HL-60/S4 treated with retinoic acid at 250 ng/mL for 4 days and 3 days (cell line): Measurements from ENCODE around the gene IGSF9.

Source experiments
- in situ Hi-C: fragments of 300-500 bp; cut with MboI; formaldehyde crosslinking; loops from 2 replicates; pipeline ENCODE4 v1.7.0; 2022; ENCODE audit warnings: low sequenced_read_pairs

IGSF9 gene

DNA sequence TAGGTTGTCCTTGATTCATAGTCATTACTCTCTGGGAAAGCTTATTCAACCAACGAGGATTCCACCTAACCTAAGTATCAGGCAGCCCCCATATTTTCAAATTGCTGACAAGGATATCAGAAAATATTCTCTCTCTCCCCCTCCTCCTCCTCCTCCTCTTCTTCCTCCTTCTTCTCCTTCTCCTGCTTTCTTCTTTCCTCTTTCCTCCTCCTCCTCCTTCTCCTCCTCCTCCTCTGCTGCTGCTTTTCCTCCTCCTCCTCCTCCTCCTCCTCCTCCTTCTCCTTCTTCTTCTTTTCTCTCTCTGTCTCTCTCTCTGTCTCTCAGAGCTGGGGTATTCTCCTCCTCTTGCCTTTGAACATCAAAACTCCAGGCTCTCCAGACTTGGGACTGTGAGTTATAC lies 2.5 kb upstream of the IGSF9 start:
- in situ Hi-C loops = no loop called here

- in situ Hi-C loops = no loop called here
Observed at GRCh38 chr1:159946242-159947187, 1.1 kb upstream of the IGSF9 start.

DNA sequence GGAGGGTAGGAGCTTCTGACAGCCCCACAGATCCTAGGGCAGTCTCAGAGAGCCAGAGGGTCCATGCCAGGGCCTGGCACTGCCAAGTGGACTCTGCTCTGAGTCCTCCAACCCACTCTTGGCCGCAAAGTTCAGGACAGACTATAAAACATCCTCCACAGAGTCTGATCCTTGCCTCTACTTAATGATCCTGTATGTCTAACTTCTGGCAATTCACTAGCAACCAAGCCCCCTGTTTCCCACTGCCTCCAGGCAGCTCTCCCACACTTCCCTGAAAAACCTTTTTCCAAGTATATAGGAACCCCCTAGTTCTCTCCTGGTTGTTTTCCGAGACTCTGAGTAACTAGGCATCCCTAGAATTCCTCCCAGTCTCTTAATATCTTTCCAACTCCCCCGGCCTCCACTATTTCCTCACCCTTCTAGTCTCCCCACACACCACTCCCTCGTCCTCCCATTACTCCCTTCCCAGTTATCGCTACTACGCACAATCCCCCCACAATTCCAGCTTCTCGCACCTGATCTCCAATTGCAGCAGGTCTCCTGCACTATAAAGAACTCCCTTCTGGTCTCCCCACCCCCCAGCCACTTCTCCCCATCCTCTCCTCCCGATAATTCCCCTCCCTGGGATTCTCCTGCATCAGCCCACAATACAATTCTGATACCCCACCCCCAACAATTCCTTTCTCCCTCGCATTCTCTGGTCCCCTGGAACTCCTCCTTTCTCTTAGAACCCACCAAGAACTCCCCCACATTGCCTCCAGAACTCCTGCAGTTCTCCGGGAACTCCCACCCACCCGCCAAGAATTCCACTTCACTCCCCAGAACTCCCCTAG lies 574 bp downstream of the IGSF9 start:
- in situ Hi-C loops = no loop called here

- in situ Hi-C loops = no loop called here
Observed at GRCh38 chr1:159943908-159944622, 1.3 kb downstream of the IGSF9 start.

- in situ Hi-C loops = no loop called here
Observed at GRCh38 chr1:159943278-159943640, 2.2 kb downstream of the IGSF9 start.

- in situ Hi-C loops = no loop called here
Observed at GRCh38 chr1:159942632-159943277, 2.7 kb downstream of the IGSF9 start.

DNA sequence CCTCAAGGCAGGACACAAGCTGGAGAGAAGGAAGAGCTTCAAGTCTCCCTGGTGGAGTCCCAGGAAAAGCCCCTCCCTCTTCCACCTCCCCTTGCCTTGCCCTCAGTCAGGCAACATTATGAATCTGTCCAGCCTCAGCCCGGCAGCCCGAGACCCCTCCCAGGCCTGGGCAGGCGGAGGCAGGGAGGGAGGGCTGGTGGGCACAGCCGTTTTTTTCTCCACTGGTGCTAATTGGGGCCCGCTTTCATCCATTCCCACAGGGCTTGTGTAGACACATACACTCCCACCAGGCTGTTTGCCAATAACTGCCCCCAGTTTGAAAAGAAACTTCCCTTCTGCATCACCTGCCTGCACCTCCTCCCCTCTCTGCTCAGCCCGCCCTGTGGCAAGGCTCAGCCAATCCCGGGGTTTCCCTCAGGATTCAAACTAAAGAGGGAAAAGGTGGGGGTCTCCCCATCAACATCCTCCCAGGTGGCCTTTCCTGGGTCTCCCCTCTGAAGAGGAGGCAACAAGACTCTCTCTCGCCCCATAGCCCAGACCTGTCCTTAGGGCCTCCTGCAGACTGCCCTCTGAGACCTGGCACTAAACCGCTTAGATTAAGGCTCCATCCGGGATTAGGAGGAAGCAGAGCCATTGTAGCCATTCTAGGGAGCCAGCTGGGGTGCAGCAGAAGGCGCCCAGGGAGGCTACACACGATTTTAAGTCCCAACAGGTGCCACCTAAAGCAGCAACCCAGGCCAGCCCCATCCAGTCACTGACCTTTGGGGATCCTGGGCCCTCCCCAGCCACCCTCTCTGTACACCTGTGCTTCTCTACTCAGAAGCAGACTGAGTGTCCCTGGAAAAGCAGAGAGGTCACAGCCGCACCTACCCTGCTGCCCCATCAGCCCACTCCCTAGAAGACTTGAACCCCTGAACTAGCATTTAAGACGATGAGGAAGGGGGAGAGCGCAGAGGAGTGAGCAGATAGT lies 3.5 kb downstream of the IGSF9 start:
- in situ Hi-C loops = no loop called here

- in situ Hi-C loops = no loop called here
Observed at GRCh38 chr1:159941141-159941540, 4.3 kb downstream of the IGSF9 start.

DNA sequence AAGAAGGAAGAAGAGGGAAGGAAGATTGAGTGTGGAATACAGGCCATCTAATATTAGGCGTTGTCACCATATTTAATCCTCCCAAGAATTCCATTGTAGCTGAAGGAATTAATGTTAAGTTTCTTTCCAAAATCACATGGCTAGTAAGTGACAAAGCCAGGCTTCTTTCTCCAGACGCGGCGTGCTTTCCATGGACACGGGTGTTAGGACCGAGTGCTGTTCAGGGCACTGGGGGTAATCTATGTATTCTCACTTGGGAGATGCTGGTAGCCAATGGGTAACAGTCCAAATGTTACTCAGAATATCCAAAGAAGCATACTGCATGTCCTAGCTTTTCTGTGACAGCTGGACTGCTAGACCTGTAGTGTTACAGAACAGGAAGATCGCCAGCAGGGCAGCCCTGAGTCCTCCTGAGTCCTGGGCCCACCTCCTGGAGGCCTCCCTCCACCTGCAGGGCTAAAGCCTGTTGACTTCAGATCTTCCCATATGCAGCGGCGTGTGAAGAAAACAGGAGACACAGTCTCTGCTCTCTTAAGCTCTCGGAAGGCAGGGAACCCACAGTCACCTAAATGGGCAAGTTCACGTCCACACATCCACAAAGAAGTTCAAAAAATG lies 5.3 kb downstream of the IGSF9 start:
- in situ Hi-C loops = no loop called here

DNA sequence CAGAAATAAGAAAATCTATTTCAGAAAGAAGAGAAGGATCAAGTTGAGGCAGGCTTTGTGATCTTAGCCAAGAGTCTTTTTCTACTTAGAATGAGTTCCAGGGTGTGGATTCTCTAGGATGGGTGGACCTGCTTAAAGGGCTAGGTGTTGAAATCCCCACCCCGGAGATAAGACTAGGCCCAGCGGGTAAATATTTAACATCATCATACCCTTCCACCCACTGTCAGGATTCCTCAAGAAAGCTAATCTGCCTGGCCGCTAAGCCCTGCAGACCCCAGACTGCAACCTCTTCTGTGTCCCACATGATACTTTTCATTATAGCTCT lies 5.8 kb downstream of the IGSF9 start:
- in situ Hi-C loops = loop anchor here (10.0 kb wide), 1 partner anchor 65 kb away; no protein-coding TSS in a partner anchor

DNA sequence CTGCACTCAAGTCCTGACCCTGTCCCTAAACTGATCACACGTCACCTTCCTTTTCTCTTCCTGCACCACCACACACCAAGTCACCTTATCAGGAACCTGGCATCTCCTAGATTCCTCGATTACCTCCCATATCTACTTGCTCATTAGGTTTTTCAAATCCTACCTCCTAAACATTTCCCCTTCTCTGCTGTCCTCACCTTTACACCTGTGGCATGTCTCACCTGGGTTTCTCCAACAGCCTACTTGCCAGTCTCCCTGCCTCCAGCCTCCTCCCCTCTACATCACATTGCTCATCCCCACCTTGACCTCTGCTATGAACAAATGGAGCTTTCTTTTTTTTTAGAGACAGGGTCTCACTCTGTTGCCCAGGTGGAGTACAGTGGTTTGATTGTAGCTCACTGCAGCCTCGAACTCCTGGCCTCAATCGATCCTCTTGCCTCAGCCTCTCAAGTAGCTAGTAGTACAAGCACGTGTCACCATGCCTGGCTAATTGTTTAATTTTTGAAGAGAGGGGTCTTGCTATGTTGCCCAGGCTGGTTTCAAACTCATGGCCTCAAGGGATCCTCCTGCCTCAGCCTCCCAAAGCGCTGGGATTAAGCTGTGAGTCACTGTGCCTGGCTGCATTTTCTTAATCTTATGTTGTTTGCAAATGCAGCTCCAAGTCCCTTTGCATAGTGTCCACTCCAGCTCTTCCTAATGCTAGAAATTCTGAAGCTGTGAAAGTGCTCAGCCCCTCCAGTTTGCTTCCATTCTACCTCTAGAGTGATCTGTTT lies 6.3 kb downstream of the IGSF9 start:
- in situ Hi-C loops = loop anchor here (10.0 kb wide), 1 partner anchor 66 kb away; no protein-coding TSS in a partner anchor

DNA sequence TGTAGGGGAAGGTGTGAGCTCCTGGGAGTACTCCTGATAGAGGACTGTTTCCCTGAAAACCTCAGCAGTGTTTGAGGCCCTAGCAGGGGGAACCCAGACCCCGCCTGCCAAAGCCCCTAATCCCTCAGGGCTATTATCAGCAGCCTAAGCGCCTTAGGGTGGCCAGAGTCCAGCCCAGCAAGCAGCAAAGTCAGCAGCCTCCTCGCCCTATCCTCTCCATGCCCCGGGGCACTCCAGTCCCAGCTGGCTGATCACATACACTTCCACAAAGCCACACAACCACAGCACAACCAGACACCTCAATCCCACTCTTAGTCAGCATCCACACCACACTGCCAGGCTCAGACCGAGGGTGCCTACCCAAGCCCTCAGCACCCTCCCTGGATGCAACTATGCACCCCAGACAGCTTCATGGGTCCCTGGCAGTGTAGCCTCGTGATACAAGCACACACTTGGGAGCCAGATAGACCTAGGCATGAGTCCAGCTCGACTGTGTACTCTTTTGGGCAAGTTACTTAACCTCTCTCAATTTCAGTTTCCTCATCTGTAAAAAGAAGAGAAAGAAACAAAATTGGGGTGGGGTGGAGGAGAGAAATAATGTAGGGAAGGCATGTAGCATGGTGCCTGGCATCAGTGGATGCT lies 7.1 kb downstream of the IGSF9 start:
- in situ Hi-C loops = loop anchor here (10.0 kb wide), 1 partner anchor 66 kb away; no protein-coding TSS in a partner anchor

- in situ Hi-C loops = loop anchor here (10.0 kb wide), 1 partner anchor 68 kb away; no protein-coding TSS in a partner anchor
Observed at GRCh38 chr1:159937054-159937750, 8.2 kb downstream of the IGSF9 start.

- in situ Hi-C loops = loop anchor here (10.0 kb wide), 1 partner anchor 68 kb away; no protein-coding TSS in a partner anchor
Observed at GRCh38 chr1:159936273-159936904, 9.0 kb downstream of the IGSF9 start.

- in situ Hi-C loops = loop anchor here (10.0 kb wide), 1 partner anchor 69 kb away; no protein-coding TSS in a partner anchor
Observed at GRCh38 chr1:159935719-159936272, 9.6 kb downstream of the IGSF9 start.

DNA sequence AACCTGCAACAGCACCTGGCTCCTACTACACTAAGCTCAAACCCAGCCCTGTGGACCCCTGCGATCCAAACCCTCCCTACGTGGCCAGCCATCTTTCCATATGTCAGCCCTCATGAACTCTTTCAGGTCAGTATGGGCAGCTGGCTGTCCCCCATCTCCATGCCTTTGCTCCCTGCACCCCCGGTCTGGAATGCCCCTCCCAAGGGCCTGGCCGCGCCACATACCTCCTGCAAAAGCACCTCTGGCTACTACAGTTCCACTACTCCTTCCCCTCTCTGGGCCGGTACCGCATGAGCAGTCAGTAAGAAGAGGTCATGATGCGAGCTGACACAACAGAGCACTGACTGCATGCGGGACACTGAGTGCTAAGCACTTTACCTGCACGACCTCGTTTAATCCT lies 10.1 kb downstream of the IGSF9 start:
- in situ Hi-C loops = loop anchor here (10.0 kb wide), 1 partner anchor 69 kb away; no protein-coding TSS in a partner anchor
